GM19452 (cell line): ENCODE measurements around the gene LY6G6F.

Source experiments
- ATAC-seq: cut with Tn5 transposase; IDR thresholded peaks from one replicate; pipeline ENCODE4 v1.9.1; 2021; ENCODE audit not compliant: unreplicated experiment

LY6G6F gene

GRCh38 chr6:31723245-31723979, 16.7 kb downstream of the LY6G6F start, which contains the start of gene MPIG6B:
Gene MPIG6B (plus strand): TSS chr6:31723373. CDS start chr6:31723384, 11 bp downstream.
- no peak for ATAC-seq

DNA sequence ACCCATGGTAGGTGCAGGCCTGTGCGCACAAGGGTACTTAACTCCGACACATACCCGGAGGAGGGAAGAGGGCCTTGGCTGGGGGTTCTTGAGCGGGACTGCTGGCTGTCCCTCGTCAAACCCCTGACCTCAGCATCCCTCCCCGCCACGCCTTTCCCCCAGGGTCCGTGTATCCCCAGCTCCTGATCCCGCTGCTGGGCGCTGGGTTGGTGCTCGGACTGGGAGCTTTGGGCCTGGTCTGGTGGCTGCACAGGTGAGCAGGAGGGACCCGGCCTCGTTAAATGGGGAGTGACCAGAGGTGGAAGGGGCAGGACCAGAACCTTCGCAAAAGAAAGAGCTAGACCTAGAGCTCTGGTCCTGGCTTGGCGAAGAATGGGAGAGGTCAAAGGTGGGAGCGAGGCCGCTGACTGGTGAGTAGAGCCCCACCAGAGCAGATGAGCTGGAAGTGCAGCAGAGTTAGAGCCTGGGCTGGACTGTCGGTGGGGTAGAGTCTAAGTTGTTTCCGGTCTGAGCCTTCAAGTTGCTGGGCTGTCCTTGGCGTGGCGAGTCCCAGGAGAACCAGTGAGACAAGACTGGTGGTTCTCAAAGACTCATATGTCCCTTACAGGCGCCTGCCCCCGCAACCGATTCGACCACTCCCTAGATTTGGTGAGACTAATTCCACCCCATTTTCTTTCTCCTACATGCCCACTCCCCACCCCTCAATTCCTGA, 17.5 kb downstream of the LY6G6F start:
- no peak for ATAC-seq

DNA sequence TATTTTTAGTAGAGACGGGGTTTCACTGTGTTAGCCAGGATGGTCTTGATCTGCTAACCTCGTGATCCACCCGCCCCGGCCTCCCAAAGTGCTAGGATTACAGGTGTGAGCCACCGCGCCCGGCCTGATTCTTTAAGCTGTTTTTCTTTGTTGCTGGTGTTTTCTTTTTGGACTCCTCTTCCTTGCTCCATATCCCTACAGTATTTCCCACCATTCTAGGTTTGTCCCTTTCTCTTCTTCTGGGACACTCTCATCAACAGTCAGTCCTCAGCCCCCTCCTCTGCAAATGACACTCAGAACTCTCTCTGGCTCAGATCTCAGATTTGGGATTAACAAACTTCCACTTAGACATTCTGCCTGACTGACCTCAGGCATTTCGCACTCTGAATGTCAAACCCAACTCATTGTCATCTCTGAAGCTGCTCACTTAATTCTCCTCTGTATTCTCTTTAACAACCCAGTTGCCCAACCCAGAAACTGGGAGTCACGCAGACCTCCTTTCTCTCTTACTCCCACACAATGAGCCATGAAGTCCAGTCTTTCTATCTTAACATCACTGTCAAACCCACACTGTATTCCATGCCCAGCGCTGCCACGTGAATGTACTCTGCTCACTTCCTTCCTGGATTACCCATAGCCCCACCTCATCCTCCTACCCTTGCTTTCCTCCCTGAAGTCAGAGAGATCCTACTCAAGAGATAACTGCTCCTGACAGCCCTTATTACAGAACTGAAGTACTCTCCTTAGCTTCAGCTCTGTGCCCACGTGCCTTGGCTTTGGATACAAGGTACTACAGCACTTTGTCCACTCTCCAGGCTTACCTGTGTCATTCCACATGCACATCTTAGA, 19.1 kb downstream of the LY6G6F start:
- no peak for ATAC-seq

DNA sequence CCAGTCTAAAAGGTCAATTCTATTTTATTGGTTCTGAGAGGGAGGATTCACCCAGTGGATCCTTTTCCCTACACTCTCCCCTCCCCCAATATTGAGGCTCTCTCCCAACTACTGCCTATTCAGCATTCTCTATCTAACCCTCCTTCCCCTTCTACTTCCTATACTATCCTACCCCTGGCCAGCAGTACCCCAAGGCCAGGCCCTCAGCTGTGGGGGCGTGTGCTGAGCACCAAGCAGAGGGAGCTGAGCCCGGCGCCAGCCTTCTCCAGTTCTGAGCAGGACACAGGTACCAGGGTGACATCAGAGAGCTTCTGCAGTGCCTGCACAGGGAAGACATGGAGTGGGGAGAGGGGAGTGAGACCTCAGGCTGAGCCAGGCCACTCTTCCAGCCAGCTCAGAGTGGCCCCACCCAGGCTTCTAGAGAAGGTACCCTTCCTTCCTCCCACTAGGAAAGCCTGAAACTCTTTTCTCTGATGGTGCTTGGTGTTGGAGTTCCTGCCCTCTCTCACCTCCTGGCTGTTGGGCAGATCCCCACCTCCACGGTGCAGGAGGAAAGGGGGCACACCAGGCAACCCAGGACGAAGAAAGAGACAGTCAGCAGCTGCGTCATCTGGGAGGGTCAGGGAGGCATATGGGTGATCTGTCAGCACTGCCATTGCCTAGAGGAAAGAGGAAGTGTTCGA, 20.5 kb downstream of the LY6G6F start:
- no peak for ATAC-seq

- no peak for ATAC-seq
Observed at GRCh38 chr6:31727717-31728671, 21.3 kb downstream of the LY6G6F start.

DNA sequence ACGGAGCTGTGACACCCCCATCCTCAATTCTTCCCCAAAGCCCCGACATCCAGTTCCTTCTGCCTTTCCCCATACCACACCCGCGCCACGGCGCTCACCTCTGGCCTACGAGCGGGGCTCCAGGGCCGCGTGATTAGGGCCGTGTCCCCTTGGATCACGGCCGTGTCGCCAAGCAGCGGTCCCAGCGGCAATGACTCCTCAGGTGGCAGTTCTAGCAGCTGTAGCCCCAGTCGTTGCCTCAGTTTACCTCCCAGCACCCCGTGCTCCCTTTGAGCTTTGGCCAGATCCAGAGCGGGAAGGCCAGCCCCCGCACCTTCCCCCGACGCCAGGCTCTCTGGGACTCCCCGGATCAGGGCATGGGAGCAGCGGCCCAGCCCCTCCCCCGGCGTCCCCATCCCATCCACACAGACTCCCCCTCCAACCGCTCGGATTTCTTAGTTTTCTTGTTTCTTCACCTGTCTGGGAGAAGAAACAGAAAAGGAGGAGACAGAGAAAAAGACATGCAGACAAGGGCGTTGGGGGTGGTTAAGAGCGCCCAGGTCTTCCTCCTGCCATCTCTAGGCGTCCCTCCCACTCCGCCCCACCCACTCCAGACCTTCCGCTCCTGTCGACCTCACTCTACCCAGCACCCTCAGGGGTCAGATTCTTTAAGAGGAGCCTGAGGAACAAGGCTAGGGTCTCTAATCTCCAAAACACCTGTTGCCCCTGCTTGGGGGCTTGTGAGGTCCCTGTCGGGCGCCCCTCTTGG, 22.3 kb downstream of the LY6G6F start, which contains the start of gene DDAH2:
Gene DDAH2 (minus strand): TSS at position 533 of the 748 bp plus-strand sequence. CDS start 138 bp downstream, at position 395.
- no peak for ATAC-seq

DNA sequence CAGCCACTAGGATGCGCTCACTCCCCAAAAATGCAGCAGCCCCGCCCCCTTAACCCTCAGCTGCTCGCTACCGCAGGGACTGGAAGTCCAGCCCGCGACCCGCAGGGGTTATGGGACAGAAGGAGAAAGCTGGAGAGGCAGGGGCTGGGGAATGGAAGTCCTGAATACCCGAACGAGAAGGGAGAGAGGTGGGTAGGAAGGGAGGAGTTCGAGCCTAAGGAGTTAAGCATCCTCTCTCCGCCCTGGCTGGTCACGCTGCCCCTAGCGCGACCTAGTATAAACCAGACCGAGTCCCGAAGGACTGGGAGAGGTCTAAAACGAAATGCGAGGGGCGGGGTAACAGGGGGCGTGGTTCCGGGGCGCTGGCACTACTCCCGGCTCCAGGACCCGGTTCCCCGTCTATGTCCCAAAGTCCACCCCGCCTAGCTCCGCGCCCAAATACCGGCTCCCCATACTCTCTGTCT, 22.9 kb downstream of the LY6G6F start:
- no peak for ATAC-seq

DNA sequence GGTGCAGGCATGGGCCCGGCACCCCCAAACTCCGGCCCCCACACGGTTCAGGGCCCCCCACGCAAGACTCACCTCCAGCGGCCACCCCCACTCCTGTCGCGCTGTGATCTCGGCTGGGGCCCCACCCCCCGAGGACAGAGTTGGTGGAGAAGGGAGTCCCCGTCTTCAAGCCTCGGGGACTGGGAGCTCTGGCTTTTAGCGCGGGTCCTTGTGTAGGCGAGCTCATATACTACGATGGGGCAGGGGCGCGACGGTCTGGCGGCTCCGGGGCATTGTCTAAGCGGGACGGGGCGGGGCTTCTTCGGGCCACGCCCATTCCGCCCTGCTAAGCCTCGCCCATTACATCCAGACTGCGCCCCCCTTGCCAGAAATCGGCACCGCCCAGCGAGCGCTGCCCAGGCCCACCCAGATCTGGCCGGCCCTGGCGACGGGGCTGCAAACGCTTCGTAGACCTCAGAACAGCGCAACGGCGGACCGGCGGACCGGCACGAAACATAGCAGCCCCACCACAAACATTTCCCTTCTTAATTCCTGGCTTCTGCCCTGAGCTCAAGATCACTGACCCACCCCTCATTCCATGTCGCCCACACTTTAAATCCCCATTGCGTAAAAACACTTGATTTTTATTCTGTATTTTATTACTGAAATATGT, 23.4 kb downstream of the LY6G6F start:
- ATAC-seq, result no peak

GRCh38 chr6:31730631-31731086, 24.0 kb downstream of the LY6G6F start:
- no peak for ATAC-seq

DNA sequence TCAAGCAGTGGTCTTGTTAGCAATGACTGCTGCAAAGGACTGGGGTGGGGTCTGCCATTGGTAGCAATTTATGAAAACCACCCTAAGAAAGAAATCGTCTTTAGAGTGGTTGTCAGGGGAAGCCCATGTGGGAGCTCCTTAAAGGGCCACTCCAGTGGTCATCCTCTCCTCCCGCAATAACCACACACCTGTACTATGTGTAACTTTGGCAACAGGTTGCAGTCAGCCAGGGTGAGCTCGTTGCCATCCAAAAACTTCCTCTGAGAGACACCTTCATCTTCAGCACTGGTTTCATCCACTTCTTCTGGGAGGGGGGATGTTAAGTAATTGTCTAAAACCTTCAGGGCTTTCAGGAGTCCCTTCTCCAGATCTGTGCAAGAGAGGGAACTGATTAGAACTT, 25.4 kb downstream of the LY6G6F start:
- ATAC-seq, result no peak

GRCh38 chr6:31733734-31734133, 27.1 kb downstream of the LY6G6F start:
- ATAC-seq, result no peak

DNA sequence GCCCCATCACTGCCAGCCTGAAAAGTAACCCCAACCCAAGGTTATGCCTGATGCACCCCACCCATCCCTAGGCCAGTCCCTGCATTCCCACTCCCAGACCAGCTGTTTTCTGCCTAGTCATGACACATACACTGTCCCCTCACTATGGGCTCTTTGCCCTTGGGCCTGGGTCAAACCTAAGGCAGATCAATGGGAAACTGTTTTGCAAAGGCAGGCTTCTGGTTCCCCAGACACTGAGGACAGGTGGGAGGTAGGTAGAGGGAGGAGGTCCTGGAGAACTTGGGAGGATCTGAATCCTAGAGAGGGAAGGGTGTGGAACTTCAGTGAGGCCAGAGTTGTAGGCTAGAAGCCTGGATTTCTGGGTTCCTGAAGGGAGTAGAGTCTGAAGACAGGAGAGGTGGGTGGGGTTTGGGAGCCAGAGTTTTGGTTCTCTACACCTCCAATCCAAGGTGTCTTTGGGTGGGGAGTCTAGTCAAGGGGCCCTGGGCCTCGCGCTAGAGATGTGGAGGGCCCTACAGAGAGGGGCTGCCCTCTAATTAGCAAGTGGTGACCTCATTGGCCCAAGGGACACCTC, 27.7 kb downstream of the LY6G6F start:
- no peak for ATAC-seq

DNA sequence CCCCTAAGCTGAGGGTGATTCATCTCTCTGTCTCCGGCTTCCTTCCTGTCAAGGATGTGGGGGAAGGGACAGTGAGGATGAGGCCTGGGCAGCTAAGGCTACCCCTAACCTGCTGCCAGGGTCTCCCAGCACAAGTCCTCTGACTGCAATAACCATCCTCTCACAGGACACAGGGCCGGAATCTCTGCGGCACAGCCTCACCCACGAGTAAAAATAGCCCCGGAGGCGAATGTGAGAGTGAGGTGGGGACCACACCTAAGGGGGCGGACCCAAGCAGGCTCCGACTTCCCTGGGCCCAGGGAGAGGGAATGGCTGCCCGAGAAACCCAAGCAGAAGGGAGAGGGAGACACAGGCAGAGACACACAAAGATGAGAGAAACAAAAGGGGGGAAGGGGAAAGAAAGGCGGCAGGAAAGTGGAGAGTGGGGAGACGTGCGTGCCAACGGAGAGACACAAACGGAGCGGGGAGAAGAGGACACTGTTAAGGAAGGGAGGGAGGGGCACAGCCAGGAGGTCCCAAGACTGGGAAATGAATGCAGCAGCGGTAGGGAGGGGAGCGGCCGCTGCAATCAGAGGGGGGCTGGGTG, 28.2 kb downstream of the LY6G6F start:
- ATAC-seq, result no peak

DNA sequence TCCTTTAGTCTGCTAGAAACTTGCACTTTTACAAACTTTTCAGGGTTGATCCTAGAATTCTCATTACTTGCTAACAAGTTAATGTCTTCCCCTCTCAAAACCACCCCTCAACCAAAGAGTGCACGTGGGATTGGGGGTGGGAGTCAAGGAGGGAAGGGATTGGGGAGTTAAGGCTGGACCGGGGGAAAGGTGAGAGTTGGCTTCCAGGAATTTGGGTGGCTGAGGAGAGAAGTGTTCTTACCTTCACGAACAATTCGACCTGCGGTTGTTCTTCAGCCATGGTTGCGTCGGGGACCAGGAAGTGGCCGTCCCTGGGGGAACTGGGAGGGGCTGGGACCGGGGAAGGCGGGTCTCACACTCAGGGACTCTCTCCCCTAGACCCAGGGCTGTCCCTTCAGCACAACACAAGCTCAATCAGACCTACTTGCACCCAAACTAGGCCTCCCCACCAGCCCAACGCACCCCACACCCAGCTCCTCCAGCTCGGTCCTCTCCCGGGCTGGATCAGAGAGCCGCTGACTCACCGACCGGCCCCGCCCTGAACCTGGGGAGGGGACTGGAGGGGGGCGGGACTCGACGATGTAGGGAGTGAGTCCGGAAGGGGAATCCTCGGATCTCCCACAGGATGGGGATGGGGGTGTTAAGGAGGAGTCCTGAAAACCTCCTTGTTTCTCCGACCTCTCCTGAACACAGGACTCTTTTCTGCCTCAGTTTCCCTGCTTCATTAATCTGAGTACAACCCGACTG, 29.5 kb downstream of the LY6G6F start, which contains the start of gene CLIC1:
Gene CLIC1 (minus strand): TSS at position 510 of the 747 bp plus-strand sequence. CDS start 230 bp downstream, at position 280.
- ATAC-seq, result no peak

GRCh38 chr6:31736768-31737314, 30.2 kb downstream of the LY6G6F start:
- ATAC-seq, result no peak

- no peak for ATAC-seq
Observed at GRCh38 chr6:31737315-31737990, 30.8 kb downstream of the LY6G6F start.
